HCT116 (cell line): ENCODE results near the gene CRACDL.

Source experiments
- EZH2 ChIP-seq: fragments of 200-600 bp; sonication (generic); IDR thresholded peaks from 2 replicates; pipeline ENCODE4 v1.6.1; 2017; ENCODE audit warnings: antibody characterized with exemption, mixed run types
- EZH2phosphoT487 ChIP-seq: fragments of 200-600 bp; IDR thresholded peaks from 2 replicates; pipeline ENCODE4 v1.6.1; 2018; ENCODE audit warnings: antibody characterized with exemption, borderline replicate concordance
- POLR2A ChIP-seq: IDR thresholded peaks from 2 replicates; pipeline ENCODE4 v1.7.0; 2011; ENCODE audit warnings: borderline replicate concordance; ENCODE audit not compliant: insufficient read depth, insufficient read length; ENCODE audit errors: extremely low read depth
- POLR2AphosphoS5 ChIP-seq: IDR thresholded peaks from 2 replicates; pipeline ENCODE4 v1.6.1; 2011; ENCODE audit warnings: mild to moderate bottlenecking, low read depth, low read length, moderate library complexity
- TF ChIP-seq, protein P1 (sequence below), 3 experiments: fragments of 200-600 bp in 1 of 3; sonication (generic) in 1 of 3; IDR thresholded peaks in 2 of 3; conservative IDR thresholded peaks in 1 of 3; 2 replicates each; pipeline ENCODE4 v1.5.1; 2012 to 2017; ENCODE audit warnings: low read depth in 2 of 3, low read length in 2 of 3, antibody characterized with exemption in 1 of 3, borderline replicate concordance in 1 of 3, control low read depth in 1 of 3, mild to moderate bottlenecking in 1 of 3, mixed read lengths in 1 of 3, mixed run types in 1 of 3, moderate library complexity in 1 of 3; ENCODE audit not compliant: insufficient read depth in 1 of 3
- TF ChIP-seq, protein P2 (sequence below): IDR thresholded peaks from 2 replicates; pipeline ENCODE4 v1.6.1; 2012

- TF ChIP-seq EZH2: no peak
- TF ChIP-seq, protein P1, sequence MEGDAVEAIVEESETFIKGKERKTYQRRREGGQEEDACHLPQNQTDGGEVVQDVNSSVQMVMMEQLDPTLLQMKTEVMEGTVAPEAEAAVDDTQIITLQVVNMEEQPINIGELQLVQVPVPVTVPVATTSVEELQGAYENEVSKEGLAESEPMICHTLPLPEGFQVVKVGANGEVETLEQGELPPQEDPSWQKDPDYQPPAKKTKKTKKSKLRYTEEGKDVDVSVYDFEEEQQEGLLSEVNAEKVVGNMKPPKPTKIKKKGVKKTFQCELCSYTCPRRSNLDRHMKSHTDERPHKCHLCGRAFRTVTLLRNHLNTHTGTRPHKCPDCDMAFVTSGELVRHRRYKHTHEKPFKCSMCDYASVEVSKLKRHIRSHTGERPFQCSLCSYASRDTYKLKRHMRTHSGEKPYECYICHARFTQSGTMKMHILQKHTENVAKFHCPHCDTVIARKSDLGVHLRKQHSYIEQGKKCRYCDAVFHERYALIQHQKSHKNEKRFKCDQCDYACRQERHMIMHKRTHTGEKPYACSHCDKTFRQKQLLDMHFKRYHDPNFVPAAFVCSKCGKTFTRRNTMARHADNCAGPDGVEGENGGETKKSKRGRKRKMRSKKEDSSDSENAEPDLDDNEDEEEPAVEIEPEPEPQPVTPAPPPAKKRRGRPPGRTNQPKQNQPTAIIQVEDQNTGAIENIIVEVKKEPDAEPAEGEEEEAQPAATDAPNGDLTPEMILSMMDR (IDR thresholded peaks at IDR 0.05 in 2 of 3, conservative IDR thresholded peaks at IDR 0.05 in 1 of 3; ENCODE audit: borderline replicate concordance in 1 of 3, insufficient read depth in 1 of 3, low read depth in 2 of 3, low read length in 2 of 3): no peak
- TF ChIP-seq POLR2AphosphoS5: no peak
- no peak for TF ChIP-seq EZH2phosphoT487
- TF ChIP-seq, protein P2, sequence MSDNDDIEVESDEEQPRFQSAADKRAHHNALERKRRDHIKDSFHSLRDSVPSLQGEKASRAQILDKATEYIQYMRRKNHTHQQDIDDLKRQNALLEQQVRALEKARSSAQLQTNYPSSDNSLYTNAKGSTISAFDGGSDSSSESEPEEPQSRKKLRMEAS: no peak
- TF ChIP-seq POLR2A: no peak
These were observed 132.4 kb downstream of the CRACDL start for GRCh38 chr2:98803405-98804264.
